ENCODE results near the gene NKX1-1.

- TF ChIP-seq POLR2AphosphoS5 (IDR thresholded peaks at IDR 0.05): no peak
- TF ChIP-seq POLR2A (IDR thresholded peaks at IDR 0.05): no peak
These were observed 41.5 kb downstream of the NKX1-1 start for GRCh38 chr4:1364748-1365147.

Data from gastroesophageal sphincter (tissue), 2 donors.